ENCODE measurements around the gene STX11.

- TF ChIP-seq EGR1 (IDR thresholded peaks at IDR 0.05; ENCODE audit: low read depth) (no peak), EZH2phosphoT487 (IDR thresholded peaks at IDR 0.05; ENCODE audit: borderline replicate concordance) (no peak), POLR2A (IDR thresholded peaks at IDR 0.05; ENCODE audit: borderline replicate concordance, extremely low read depth, insufficient read depth, insufficient read length) (no peak), CTCF (IDR thresholded peaks at IDR 0.05 in 2 of 3, conservative IDR thresholded peaks at IDR 0.05 in 1 of 3; ENCODE audit: borderline replicate concordance in 1 of 3, insufficient read depth in 1 of 3, low read depth in 2 of 3, low read length in 2 of 3) (no peak), RAD21 (IDR thresholded peaks at IDR 0.05; ENCODE audit: low read depth) (no peak), POLR2AphosphoS5 (IDR thresholded peaks at IDR 0.05; ENCODE audit: low read depth, low read length) (no peak), ZNF274 (IDR thresholded peaks at IDR 0.05; ENCODE audit: low read depth, low read length) (no peak), EZH2 (IDR thresholded peaks at IDR 0.05) (no peak)
- TF ChIP-seq, protein P1, sequence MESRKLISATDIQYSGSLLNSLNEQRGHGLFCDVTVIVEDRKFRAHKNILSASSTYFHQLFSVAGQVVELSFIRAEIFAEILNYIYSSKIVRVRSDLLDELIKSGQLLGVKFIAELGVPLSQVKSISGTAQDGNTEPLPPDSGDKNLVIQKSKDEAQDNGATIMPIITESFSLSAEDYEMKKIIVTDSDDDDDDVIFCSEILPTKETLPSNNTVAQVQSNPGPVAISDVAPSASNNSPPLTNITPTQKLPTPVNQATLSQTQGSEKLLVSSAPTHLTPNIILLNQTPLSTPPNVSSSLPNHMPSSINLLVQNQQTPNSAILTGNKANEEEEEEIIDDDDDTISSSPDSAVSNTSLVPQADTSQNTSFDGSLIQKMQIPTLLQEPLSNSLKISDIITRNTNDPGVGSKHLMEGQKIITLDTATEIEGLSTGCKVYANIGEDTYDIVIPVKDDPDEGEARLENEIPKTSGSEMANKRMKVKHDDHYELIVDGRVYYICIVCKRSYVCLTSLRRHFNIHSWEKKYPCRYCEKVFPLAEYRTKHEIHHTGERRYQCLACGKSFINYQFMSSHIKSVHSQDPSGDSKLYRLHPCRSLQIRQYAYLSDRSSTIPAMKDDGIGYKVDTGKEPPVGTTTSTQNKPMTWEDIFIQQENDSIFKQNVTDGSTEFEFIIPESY (IDR thresholded peaks at IDR 0.05; ENCODE audit: extremely low read depth, insufficient replicate concordance, low read length), result no peak
- TF ChIP-seq, protein P2, sequence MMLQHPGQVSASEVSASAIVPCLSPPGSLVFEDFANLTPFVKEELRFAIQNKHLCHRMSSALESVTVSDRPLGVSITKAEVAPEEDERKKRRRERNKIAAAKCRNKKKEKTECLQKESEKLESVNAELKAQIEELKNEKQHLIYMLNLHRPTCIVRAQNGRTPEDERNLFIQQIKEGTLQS (IDR thresholded peaks at IDR 0.05), result no peak
These were observed 82.0 kb downstream of the STX11 start for GRCh38 chr6:144232176-144232831.
